ENCODE data around the gene UBE2J1.

UBE2J1 gene

GRCh38 chr6:89361171-89361570, 8.6 kb upstream of the UBE2J1 start:
- no peak for DNase-seq

GRCh38 chr6:89360415-89360999, 8.0 kb upstream of the UBE2J1 start:
- no peak for DNase-seq

- no peak for DNase-seq
These were observed 7.0 kb upstream of the UBE2J1 start for GRCh38 chr6:89359561-89359960.

- no peak for DNase-seq
These were observed 4.9 kb upstream of the UBE2J1 start for GRCh38 chr6:89357390-89357789.

- no peak for DNase-seq
These were observed 4.2 kb upstream of the UBE2J1 start for GRCh38 chr6:89356642-89357170.

- no peak for DNase-seq
These were observed 3.1 kb upstream of the UBE2J1 start for GRCh38 chr6:89355511-89356194.

- DNase-seq: no peak
These were observed 1.3 kb upstream of the UBE2J1 start for GRCh38 chr6:89353702-89354392.

GRCh38 chr6:89353118-89353556, 615 bp upstream of the UBE2J1 start:
- peak; percentile 9 for DNase-seq

- DNase-seq: no peak
These were observed 748 bp downstream of the UBE2J1 start for GRCh38 chr6:89351671-89352277.

- no peak for DNase-seq
These were observed 2.1 kb downstream of the UBE2J1 start for GRCh38 chr6:89350281-89350966.

GRCh38 chr6:89348372-89348771, 4.2 kb downstream of the UBE2J1 start:
- DNase-seq: no peak

GRCh38 chr6:89347825-89348224, 4.7 kb downstream of the UBE2J1 start:
- DNase-seq: no peak

GRCh38 chr6:89346433-89346832, 6.1 kb downstream of the UBE2J1 start:
- no peak for DNase-seq

GRCh38 chr6:89339565-89339964, 13.0 kb downstream of the UBE2J1 start:
- DNase-seq: no peak

- DNase-seq: no peak
These were observed 17.4 kb downstream of the UBE2J1 start for GRCh38 chr6:89335164-89335563.

GRCh38 chr6:89330910-89331309, 21.6 kb downstream of the UBE2J1 start:
- DNase-seq: no peak

GRCh38 chr6:89328976-89329375, 23.5 kb downstream of the UBE2J1 start:
- no peak for DNase-seq

GRCh38 chr6:89324304-89324703, 28.2 kb downstream of the UBE2J1 start:
- no peak for DNase-seq

GRCh38 chr6:89323511-89323971, 29.0 kb downstream of the UBE2J1 start:
- no peak for DNase-seq

- DNase-seq: no peak
These were observed 31.2 kb downstream of the UBE2J1 start for GRCh38 chr6:89321131-89321970.

GRCh38 chr6:89320012-89320559, 32.4 kb downstream of the UBE2J1 start:
- no peak for DNase-seq

- no peak for DNase-seq
These were observed 35.5 kb downstream of the UBE2J1 start for GRCh38 chr6:89317067-89317466.

Measured in stimulated activated CD4-positive, alpha-beta T cell treated with anti-CD3 and anti-CD28 coated beads, Interleukin-4, amount 100 ng/mL, for 1 hour (primary cell).